WTC11 (cell line): ENCODE measurements around the gene DMTF1. TPM values are rescaled to one million over a fixed set of nuclear protein-coding genes. Genes with fewer than 3 reads are reported as not detected.

ENCODE experiments used
- ATAC-seq: fragments of 200-7000 bp; cut with Tn5 transposase; 2 replicates; pipeline ENCODE4 v1.10.0; 2021; ENCODE audit warnings: mild to moderate bottlenecking, moderate library complexity
- CTCF ChIA-PET: fragments of 300-600 bp; sonication (Branson Sonifier 250); formaldehyde crosslinking; loops from one replicate; lab custom pipeline; 2021; ENCODE audit warnings: antibody characterized with exemption; lab: Charles Lee
- POLR2A ChIA-PET: fragments of 350-600 bp; sonication (Branson Sonifier 250); formaldehyde crosslinking; loops from one replicate; lab custom pipeline; 2021; ENCODE audit warnings: antibody characterized with exemption; lab: Charles Lee
- DNase-seq: peaks from one replicate; pipeline ENCODE4 v3.0.0; 2021; ENCODE audit warnings: low spot score
- H3K27ac Mint-ChIP-seq: 2 replicates; pipeline ENCODE4 v1.8.0; 2021; ENCODE audit warnings: mixed read lengths
- H3K27me3 Mint-ChIP-seq: 2 replicates; pipeline ENCODE4 v1.8.0; 2021; ENCODE audit warnings: low read depth, mild to moderate bottlenecking, moderate library complexity, mixed read lengths
- H3K36me3 Mint-ChIP-seq: 2 replicates; pipeline ENCODE4 v1.8.0; 2021; ENCODE audit warnings: mixed read lengths
- H3K4me1 Mint-ChIP-seq: 2 replicates; pipeline ENCODE4 v1.8.0; 2022; ENCODE audit warnings: mixed read lengths
- H3K4me3 Mint-ChIP-seq: 2 replicates; pipeline ENCODE4 v1.8.0; 2021; ENCODE audit warnings: mild to moderate bottlenecking, moderate library complexity, mixed read lengths
- H3K9me3 Mint-ChIP-seq: 2 replicates; pipeline ENCODE4 v1.8.0; 2021; ENCODE audit warnings: mixed read lengths
- ESRRA ChIP-seq: sonication (generic); formaldehyde crosslinking; IDR thresholded peaks from 2 replicates; pipeline ENCODE4 v1.8.1; 2022; ENCODE audit warnings: mild to moderate bottlenecking, missing genetic modification reagents, borderline replicate concordance
- FOXK1 ChIP-seq: sonication (generic); formaldehyde crosslinking; IDR thresholded peaks from 2 replicates; pipeline ENCODE4 v1.8.0; 2022; ENCODE audit warnings: mild to moderate bottlenecking, moderate library complexity, missing genetic modification reagents
- GABPB1 ChIP-seq: sonication (generic); formaldehyde crosslinking; IDR thresholded peaks from 2 replicates; pipeline ENCODE4 v1.8.1; 2023; ENCODE audit warnings: mild to moderate bottlenecking, missing genetic modification reagents
- GRHL2 ChIP-seq: fragments of 250-450 bp; sonication (Bioruptor Pico); IDR thresholded peaks from 2 replicates; pipeline ENCODE4 v1.8.0; 2022; ENCODE audit warnings: mild to moderate bottlenecking, moderate library complexity; ENCODE audit not compliant: insufficient replicate concordance, severe bottlenecking
- GTF2I ChIP-seq: fragments of 250-450 bp; sonication (Bioruptor Pico); conservative IDR thresholded peaks from 2 replicates; pipeline ENCODE4 v1.4.0; 2021; ENCODE audit warnings: mild to moderate bottlenecking
- KAT7 ChIP-seq: sonication (generic); formaldehyde crosslinking; IDR thresholded peaks from 2 replicates; pipeline ENCODE4 v1.8.1; 2023; ENCODE audit warnings: missing genetic modification reagents, mild to moderate bottlenecking, borderline replicate concordance
- RORB ChIP-seq: fragments of 250-450 bp; sonication (Bioruptor Pico); IDR thresholded peaks from 2 replicates; pipeline ENCODE4 v1.9.0; 2021; ENCODE audit warnings: mild to moderate bottlenecking
- SMAD4 ChIP-seq: sonication (generic); formaldehyde crosslinking; IDR thresholded peaks from 2 replicates; pipeline ENCODE4 v1.8.0; 2022; ENCODE audit warnings: mild to moderate bottlenecking, missing genetic modification reagents
- TCF7 ChIP-seq: sonication (generic); formaldehyde crosslinking; IDR thresholded peaks from 2 replicates; pipeline ENCODE4 v1.8.0; 2022; ENCODE audit warnings: mild to moderate bottlenecking, low read depth, missing genetic modification reagents, moderate library complexity
- ZNF121 ChIP-seq: sonication (generic); formaldehyde crosslinking; IDR thresholded peaks from 2 replicates; pipeline ENCODE4 v1.8.0; 2023; ENCODE audit warnings: missing genetic modification reagents
- ZNF232 ChIP-seq: sonication (generic); formaldehyde crosslinking; IDR thresholded peaks from 2 replicates; pipeline ENCODE4 v1.8.0; 2022; ENCODE audit warnings: mild to moderate bottlenecking, missing genetic modification reagents
- total RNA-seq: library from RNA; stranded (reverse); gene quantifications from 3 replicates; pipeline ENCODE4 v1.2.3, GENCODE V29; 2021
- TF ChIP-seq, protein P1 (sequence below): fragments of 250-450 bp; sonication (Bioruptor Pico); IDR thresholded peaks from 2 replicates; pipeline ENCODE4 v1.9.0; 2021; ENCODE audit warnings: mild to moderate bottlenecking
- TF ChIP-seq, protein P2 (sequence below): sonication (generic); formaldehyde crosslinking; IDR thresholded peaks from 2 replicates; pipeline ENCODE4 v1.8.1; 2023; ENCODE audit warnings: mild to moderate bottlenecking, moderate library complexity, missing genetic modification reagents
- TF ChIP-seq, protein P3 (sequence below): fragments of 200-600 bp; IDR thresholded peaks from 2 replicates; pipeline ENCODE4 v1.8.0; 2022; ENCODE audit warnings: antibody characterized with exemption
- TF ChIP-seq, protein P4 (sequence below): fragments of 250-450 bp; sonication (Bioruptor Pico); IDR thresholded peaks from 2 replicates; pipeline ENCODE4 v1.9.0; 2021; ENCODE audit warnings: moderate library complexity, mild to moderate bottlenecking, inconsistent platforms, borderline replicate concordance
- TF ChIP-seq, protein P5 (sequence below): fragments of 250-450 bp; sonication (Bioruptor Pico); conservative IDR thresholded peaks from 2 replicates; pipeline ENCODE4 v1.9.0; 2021; ENCODE audit warnings: mild to moderate bottlenecking
- TF ChIP-seq, protein P6 (sequence below): sonication (generic); formaldehyde crosslinking; conservative IDR thresholded peaks from 2 replicates; pipeline ENCODE4 v1.8.1; 2022; ENCODE audit warnings: mild to moderate bottlenecking, missing genetic modification reagents

The DMTF1 gene
- total RNA-seq, 1 experiment from 2014 or later = 79.3 TPM

DNA sequence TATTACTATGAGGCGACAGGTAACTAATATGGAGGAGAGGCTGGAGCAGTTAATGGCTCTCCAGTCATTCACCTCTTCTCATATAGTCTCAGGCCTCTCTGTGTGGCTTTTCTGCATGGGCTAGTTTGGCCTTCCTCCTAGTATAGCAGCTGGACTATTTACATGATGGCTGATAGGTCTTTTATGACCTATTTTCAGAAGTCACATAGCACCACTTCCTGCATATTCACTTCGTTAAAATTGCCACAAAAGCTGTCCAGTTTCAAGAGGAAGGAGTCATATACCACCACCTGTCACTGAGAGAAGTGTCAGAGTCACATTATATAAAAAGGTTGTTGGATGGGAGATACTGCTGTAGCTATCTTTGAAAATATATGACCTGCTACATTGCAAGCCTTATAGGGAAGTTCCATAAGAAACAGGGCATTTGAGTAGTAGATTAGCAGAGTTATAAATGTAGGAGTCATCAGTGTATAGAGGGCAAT is 8.0 kb upstream of the DMTF1 start:
- no peak overlapping the region for H3K27ac Mint-ChIP-seq
- peaks cover 11% of the 10 kb centered on the region; the same call in 1 of the 2 replicates for H3K4me1 Mint-ChIP-seq
- no peak overlapping the region for H3K4me3 Mint-ChIP-seq
- CTCF ChIA-PET = no interaction called here
- H3K9me3 Mint-ChIP-seq = no peaks in the 10 kb centered on the region
- DNase-seq (no peak), ATAC-seq (no peak)
- no peaks in the 10 kb centered on the region for H3K27me3 Mint-ChIP-seq
- no peak for TF ChIP-seq KAT7 (CRISPR knock-in tag)
- no peak for TF ChIP-seq GTF2I (CRISPR knock-in tag)
- TF ChIP-seq, protein P1, sequence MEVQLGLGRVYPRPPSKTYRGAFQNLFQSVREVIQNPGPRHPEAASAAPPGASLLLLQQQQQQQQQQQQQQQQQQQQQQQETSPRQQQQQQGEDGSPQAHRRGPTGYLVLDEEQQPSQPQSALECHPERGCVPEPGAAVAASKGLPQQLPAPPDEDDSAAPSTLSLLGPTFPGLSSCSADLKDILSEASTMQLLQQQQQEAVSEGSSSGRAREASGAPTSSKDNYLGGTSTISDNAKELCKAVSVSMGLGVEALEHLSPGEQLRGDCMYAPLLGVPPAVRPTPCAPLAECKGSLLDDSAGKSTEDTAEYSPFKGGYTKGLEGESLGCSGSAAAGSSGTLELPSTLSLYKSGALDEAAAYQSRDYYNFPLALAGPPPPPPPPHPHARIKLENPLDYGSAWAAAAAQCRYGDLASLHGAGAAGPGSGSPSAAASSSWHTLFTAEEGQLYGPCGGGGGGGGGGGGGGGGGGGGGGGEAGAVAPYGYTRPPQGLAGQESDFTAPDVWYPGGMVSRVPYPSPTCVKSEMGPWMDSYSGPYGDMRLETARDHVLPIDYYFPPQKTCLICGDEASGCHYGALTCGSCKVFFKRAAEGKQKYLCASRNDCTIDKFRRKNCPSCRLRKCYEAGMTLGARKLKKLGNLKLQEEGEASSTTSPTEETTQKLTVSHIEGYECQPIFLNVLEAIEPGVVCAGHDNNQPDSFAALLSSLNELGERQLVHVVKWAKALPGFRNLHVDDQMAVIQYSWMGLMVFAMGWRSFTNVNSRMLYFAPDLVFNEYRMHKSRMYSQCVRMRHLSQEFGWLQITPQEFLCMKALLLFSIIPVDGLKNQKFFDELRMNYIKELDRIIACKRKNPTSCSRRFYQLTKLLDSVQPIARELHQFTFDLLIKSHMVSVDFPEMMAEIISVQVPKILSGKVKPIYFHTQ (CRISPR knock-in tag) = no peak
- no peak for TF ChIP-seq SMAD4 (CRISPR knock-in tag)
- TF ChIP-seq FOXK1 (CRISPR knock-in tag) = no peak
- POLR2A ChIA-PET = no interaction called here
- H3K36me3 Mint-ChIP-seq = no peaks in the 10 kb centered on the region

DNA sequence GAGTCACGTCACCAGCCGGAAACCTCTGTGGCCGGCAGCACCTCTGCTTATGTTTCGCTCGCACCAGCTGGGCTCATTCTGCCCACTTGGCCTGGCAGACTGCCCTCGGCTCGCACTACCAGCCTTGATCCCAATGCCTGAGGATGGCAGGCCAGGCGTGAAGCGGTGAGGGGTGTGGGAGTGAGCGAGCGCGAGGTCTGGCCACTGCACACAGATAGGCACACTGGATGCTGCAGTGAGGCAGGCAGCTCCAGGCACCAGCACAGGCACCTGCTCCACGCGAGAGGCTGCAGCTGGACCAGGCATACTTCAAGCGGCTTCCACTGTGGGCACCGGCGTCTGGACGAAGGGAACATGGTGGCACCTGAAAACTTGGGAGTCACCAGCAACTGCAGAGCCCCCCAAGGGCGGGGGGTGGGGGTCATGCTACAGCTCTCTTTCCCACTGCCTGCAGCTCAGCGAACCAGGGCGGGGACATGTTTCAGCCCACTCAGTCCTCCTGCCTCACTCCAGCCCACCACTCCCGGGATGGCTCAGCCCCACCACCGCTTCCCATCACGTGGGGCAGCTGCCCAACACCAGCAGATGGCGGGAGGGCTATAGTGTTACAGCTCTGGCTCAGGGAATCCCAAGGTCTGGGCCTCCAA is 5.4 kb upstream of the DMTF1 start:
- Mint-ChIP-seq H3K4me3 (no peak overlapping the region), H3K4me1 (peaks cover 21% of the 10 kb centered on the region; the same call in 1 of the 2 replicates), H3K36me3 (no peaks in the 10 kb centered on the region), H3K27me3 (no peaks in the 10 kb centered on the region), H3K27ac (no peak overlapping the region), H3K9me3 (no peaks in the 10 kb centered on the region)
- ChIA-PET POLR2A (interaction anchor here (1.0 kb wide), 1 partner anchor 88 kb away, joined by 3 read pairs; the partner anchor contains the start of gene ELAPOR2), CTCF (interaction anchor here (0.8 to 3.6 kb wide), 4 partner anchors 17 to 231 kb away, joined by 3 to 34 read pairs (median 18); partner anchors contain the start of gene ELAPOR2)
- peak; percentile 17 for DNase-seq
- TF ChIP-seq, protein P2, sequence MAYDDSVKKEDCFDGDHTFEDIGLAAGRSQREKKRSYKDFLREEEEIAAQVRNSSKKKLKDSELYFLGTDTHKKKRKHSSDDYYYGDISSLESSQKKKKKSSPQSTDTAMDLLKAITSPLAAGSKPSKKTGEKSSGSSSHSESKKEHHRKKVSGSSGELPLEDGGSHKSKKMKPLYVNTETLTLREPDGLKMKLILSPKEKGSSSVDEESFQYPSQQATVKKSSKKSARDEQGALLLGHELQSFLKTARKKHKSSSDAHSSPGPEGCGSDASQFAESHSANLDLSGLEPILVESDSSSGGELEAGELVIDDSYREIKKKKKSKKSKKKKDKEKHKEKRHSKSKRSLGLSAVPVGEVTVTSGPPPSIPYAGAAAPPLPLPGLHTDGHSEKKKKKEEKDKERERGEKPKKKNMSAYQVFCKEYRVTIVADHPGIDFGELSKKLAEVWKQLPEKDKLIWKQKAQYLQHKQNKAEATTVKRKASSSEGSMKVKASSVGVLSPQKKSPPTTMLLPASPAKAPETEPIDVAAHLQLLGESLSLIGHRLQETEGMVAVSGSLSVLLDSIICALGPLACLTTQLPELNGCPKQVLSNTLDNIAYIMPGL (CRISPR knock-in tag) = no peak
- TF ChIP-seq KAT7 (CRISPR knock-in tag) (no peak), ZNF121 (CRISPR knock-in tag) (no peak), GRHL2 (no peak), ESRRA (CRISPR knock-in tag) (no peak), TCF7 (CRISPR knock-in tag) (no peak)
- peak; percentile 62 for ATAC-seq

DNA sequence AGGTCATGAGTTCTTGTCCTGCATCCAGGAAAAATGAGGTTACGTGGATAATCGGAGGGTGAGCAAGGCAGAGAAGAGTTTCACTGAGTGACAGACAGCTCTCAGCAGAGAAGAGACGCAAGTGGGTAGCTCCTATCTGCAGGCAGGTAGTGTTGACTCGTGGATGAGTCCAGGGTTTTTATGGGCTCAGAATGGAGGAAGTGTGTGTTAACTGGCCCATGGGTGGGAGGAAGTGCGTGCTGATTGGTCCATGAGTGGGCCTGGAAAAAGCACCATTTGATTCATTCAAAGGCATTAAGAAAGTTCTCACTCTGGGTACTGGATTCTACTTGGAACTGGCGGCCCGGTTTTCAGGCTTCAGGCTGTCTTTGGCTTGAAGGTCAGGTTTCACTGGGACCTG is 4.8 kb upstream of the DMTF1 start:
- Mint-ChIP-seq H3K27me3 (no peaks in the 10 kb centered on the region), H3K36me3 (no peaks in the 10 kb centered on the region), H3K27ac (no peak overlapping the region), H3K4me3 (no peak overlapping the region), H3K9me3 (no peaks in the 10 kb centered on the region), H3K4me1 (peaks cover 23% of the 10 kb centered on the region; the same call in 1 of the 2 replicates)
- TF ChIP-seq GTF2I (CRISPR knock-in tag) = no peak
- TF ChIP-seq, protein P3, sequence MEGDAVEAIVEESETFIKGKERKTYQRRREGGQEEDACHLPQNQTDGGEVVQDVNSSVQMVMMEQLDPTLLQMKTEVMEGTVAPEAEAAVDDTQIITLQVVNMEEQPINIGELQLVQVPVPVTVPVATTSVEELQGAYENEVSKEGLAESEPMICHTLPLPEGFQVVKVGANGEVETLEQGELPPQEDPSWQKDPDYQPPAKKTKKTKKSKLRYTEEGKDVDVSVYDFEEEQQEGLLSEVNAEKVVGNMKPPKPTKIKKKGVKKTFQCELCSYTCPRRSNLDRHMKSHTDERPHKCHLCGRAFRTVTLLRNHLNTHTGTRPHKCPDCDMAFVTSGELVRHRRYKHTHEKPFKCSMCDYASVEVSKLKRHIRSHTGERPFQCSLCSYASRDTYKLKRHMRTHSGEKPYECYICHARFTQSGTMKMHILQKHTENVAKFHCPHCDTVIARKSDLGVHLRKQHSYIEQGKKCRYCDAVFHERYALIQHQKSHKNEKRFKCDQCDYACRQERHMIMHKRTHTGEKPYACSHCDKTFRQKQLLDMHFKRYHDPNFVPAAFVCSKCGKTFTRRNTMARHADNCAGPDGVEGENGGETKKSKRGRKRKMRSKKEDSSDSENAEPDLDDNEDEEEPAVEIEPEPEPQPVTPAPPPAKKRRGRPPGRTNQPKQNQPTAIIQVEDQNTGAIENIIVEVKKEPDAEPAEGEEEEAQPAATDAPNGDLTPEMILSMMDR = no peak
- no peak for TF ChIP-seq ZNF232 (CRISPR knock-in tag)
- TF ChIP-seq, protein P4, sequence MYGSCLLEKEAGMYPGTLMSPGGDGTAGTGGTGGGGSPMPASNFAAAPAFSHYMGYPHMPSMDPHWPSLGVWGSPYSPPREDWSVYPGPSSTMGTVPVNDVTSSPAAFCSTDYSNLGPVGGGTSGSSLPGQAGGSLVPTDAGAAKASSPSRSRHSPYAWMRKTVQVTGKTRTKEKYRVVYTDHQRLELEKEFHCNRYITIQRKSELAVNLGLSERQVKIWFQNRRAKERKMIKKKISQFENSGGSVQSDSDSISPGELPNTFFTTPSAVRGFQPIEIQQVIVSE (CRISPR knock-in tag) = no peak
- TF ChIP-seq GABPB1 = no peak
- TF ChIP-seq, protein P5, sequence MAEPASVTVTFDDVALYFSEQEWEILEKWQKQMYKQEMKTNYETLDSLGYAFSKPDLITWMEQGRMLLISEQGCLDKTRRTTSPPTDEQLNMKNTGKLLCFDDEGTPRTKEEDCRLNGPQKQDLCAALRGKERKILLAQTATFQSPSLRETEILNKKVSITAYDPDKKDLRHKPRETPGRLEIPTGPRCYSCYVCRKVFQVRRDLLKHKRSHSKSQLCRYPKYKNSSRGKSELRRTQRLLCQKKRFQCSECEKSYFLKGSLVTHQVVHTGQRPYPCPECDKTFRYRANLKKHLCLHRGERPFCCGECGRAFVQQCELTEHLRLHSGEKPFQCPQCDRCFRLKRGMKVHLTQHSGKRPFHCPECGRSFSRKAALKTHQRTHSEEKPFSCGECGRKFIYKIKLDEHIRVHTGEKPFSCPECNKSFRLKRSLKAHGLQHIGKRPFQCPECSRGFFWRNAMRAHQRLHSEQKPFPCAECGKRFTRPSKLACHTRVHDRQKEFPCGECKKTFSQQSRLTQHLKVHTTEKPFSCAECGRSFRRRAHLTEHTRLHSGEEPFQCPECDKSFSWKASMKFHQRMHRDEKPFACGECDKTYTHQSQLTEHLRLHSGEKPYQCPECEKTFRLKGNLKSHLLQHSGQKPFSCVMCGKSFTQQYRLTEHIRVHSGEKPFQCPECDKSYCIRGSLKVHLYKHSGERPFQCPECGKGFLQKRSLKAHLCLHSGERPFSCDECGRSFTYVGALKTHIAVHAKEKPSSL (CRISPR knock-in tag) = no peak
- TF ChIP-seq SMAD4 (CRISPR knock-in tag) = no peak
- TF ChIP-seq, protein P6, sequence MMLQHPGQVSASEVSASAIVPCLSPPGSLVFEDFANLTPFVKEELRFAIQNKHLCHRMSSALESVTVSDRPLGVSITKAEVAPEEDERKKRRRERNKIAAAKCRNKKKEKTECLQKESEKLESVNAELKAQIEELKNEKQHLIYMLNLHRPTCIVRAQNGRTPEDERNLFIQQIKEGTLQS = no peak
- no peak for TF ChIP-seq ZNF121 (CRISPR knock-in tag)
- no peak for TF ChIP-seq RORB (CRISPR knock-in tag)
- no peak for ATAC-seq
- POLR2A ChIA-PET = no interaction called here
- CTCF ChIA-PET = interaction anchor here (0.8 to 3.6 kb wide), 6 partner anchors 18 to 232 kb away, joined by 3 to 34 read pairs (median 10); partner anchors contain the start of gene ELAPOR2
- DNase-seq = no peak
